Ascending aorta (tissue), 2 donors: Measurements from ENCODE around the gene PRKAG2. TPM values are rescaled to one million over a fixed set of nuclear protein-coding genes. Genes with fewer than 3 reads are reported as not detected.

Experiments
- DNase-seq, 2 donors: peaks; one replicate each; pipeline ENCODE4 v3.0.0-alpha.2; 2019; ENCODE audit warnings: low spot score in 2 of 2
- H3K27ac ChIP-seq, 2 donors: fragments of 200-600 bp; sonication (generic); one replicate each; pipeline ENCODE4 v1.5.1; 2016 to 2017; ENCODE audit warnings: mild to moderate bottlenecking in 1 of 2
- H3K27me3 ChIP-seq: fragments of 200-600 bp; sonication (generic); one replicate; pipeline ENCODE4 v1.5.1; 2017
- H3K36me3 ChIP-seq, 2 donors: fragments of 200-600 bp; sonication (generic); one replicate each; pipeline ENCODE4 v1.5.1; 2016
- H3K4me1 ChIP-seq, 2 donors: fragments of 200-600 bp; sonication (generic); one replicate each; pipeline ENCODE4 v1.5.1; 2016 to 2017; ENCODE audit warnings: mild to moderate bottlenecking in 1 of 2
- H3K4me3 ChIP-seq, 2 donors: fragments of 200-600 bp; sonication (generic); one replicate each; pipeline ENCODE4 v1.5.1; 2016 to 2017; ENCODE audit warnings: mild to moderate bottlenecking in 1 of 2
- H3K9me3 ChIP-seq, 2 donors: fragments of 200-600 bp; sonication (generic); one replicate each; pipeline ENCODE4 v1.5.1; 2016
- intact Hi-C: fragments of 100-400 bp; cut with DNase I; formaldehyde crosslinking; loops from one replicate; pipeline ENCODE4 v1.15.1; 2023
- total RNA-seq: library from RNA; depleted of rRNA; stranded (reverse); fragments of >200 nt; gene quantifications from one replicate; pipeline ENCODE4 v1.1.0, GENCODE V29; 2016
- TF ChIP-seq, protein P1 (sequence below), 3 experiments: fragments of 200-600 bp in 2 of 3; fragments of 450-650 bp in 1 of 3; sonication (generic) in 2 of 3; IDR thresholded peaks; one replicate each; pipeline ENCODE4 v1.5.1; 2016 to 2019; ENCODE audit warnings: antibody characterized with exemption in 3 of 3, mild to moderate bottlenecking in 1 of 3, moderate library complexity in 1 of 3

Gene PRKAG2
- total RNA-seq, 1 donor from 2014 or later, result 26.7 TPM

- Histone ChIP-seq H3K4me3 (no peak overlapping the region), H3K27me3 (no peaks in the 10 kb centered on the region), H3K4me1 (peaks cover 8 to 12% of the 10 kb centered on the region in 2 donors), H3K9me3 (no peaks in the 10 kb centered on the region), H3K36me3 (no peaks in the 10 kb centered on the region), H3K27ac (no peak overlapping the region)
- TF ChIP-seq, protein P1, sequence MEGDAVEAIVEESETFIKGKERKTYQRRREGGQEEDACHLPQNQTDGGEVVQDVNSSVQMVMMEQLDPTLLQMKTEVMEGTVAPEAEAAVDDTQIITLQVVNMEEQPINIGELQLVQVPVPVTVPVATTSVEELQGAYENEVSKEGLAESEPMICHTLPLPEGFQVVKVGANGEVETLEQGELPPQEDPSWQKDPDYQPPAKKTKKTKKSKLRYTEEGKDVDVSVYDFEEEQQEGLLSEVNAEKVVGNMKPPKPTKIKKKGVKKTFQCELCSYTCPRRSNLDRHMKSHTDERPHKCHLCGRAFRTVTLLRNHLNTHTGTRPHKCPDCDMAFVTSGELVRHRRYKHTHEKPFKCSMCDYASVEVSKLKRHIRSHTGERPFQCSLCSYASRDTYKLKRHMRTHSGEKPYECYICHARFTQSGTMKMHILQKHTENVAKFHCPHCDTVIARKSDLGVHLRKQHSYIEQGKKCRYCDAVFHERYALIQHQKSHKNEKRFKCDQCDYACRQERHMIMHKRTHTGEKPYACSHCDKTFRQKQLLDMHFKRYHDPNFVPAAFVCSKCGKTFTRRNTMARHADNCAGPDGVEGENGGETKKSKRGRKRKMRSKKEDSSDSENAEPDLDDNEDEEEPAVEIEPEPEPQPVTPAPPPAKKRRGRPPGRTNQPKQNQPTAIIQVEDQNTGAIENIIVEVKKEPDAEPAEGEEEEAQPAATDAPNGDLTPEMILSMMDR (IDR thresholded peaks at IDR 0.05), result no peak
- intact Hi-C loops, result no loop called here
- no peak for DNase-seq
These were observed 151.9 kb downstream of the PRKAG2 start for GRCh38 chr7:151724920-151725584.

DNA sequence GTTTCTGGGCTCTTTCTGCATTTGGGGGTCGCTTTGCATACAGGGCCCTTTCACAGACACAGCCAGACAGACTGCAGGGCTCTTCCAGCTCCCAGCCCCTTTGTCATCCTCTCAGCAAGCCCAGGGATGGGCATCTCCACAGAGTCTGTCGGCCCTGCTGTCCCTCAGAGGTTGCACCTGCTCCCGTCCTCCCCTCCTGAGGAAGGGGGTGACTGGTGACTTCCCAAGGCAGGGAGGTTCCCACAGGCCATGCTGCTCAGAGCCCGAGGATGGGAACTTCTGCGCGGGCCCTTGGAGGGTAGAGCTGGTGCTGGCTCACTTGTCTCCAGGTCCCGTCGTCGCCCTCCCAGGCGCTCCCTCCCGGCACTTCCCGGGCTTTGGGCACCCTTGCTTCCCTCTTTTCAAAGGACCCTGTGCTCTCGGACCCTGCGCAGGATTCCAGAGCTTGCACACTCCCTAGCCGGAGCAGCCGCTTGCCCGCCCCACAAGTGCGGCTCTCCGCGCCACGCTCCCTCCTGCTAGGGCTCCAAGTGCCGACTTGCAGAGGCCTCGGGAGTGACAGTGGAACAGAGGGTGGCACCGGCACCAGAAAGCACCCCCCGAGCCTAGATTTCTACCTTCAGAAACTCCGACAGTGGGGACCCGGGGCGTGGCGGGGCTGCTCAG is 152.5 kb downstream of the PRKAG2 start:
- Histone ChIP-seq H3K27ac (no peak overlapping the region), H3K4me1 (peaks cover 8 to 12% of the 10 kb centered on the region in 2 donors)
- TF ChIP-seq, protein P1 (IDR thresholded peaks at IDR 0.05), result no peak

DNA sequence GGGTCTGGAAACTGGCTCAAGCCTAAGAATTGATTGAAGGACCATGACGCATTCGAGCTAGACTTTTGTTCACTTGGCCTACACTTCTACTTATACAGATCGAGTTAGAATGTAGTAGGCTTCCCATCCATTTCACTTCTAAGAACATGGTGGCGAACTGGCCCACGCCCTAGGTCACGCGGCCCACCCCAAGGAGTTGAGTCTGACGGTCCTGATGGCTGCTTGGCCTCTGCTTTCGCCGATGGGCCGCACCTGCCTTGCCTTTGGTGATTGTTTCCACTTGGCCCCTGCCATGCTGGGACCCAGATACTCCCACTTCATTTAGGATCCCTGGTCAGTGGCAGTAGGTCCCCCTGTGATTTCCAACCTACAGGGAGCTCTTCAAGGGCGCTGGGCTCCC is 153.6 kb downstream of the PRKAG2 start:
- Histone ChIP-seq H3K27me3 (no peaks in the 10 kb centered on the region), H3K4me3 (no peak overlapping the region), H3K9me3 (no peaks in the 10 kb centered on the region), H3K4me1 (peaks cover 8 to 12% of the 10 kb centered on the region in 2 donors), H3K27ac (no peak overlapping the region), H3K36me3 (no peaks in the 10 kb centered on the region)
- TF ChIP-seq, protein P1 (IDR thresholded peaks at IDR 0.05), result no peak
- intact Hi-C loops, result no loop called here
- DNase-seq, result no peak

More for the DNA sequence above, 152.5 kb downstream of the PRKAG2 start:
- Histone ChIP-seq H3K9me3 (no peaks in the 10 kb centered on the region), H3K4me3 (no peak overlapping the region), H3K27me3 (no peaks in the 10 kb centered on the region), H3K36me3 (no peaks in the 10 kb centered on the region)
- intact Hi-C loops, result no loop called here
- no peak for DNase-seq

DNA sequence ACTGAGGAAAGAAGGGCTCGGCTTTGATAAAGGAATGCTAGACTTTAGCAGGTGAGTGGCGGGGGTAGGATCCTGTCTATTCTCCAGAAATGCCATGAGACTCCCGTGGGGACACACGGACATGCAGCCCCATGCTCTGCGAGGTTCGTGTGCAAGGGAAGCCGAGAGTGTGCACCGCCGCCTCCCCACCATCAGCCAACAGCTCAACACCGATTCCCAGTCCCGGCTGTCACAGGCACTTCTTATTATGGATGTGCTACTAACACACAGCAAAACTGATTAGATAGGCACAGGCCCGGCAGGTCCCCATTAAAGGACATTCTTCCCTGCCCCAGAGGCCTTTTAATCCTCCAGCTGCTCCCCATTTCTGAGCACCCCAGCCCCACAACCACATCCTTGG is 154.4 kb downstream of the PRKAG2 start:
- Histone ChIP-seq H3K27ac (no peak overlapping the region), H3K36me3 (no peaks in the 10 kb centered on the region), H3K9me3 (no peaks in the 10 kb centered on the region), H3K4me3 (no peak overlapping the region), H3K4me1 (peaks cover 5 to 6% of the 10 kb centered on the region in 2 donors), H3K27me3 (no peaks in the 10 kb centered on the region)
- intact Hi-C loops, result no loop called here
- TF ChIP-seq, protein P1 (IDR thresholded peaks at IDR 0.05), result no peak
- no peak for DNase-seq

- DNase-seq, result no peak
- Histone ChIP-seq H3K9me3 (no peaks in the 10 kb centered on the region), H3K4me1 (no peaks in the 10 kb centered on the region), H3K27me3 (no peaks in the 10 kb centered on the region), H3K36me3 (no peaks in the 10 kb centered on the region), H3K27ac (no peak overlapping the region), H3K4me3 (no peak overlapping the region)
- intact Hi-C loops, result no loop called here
- TF ChIP-seq, protein P1 (IDR thresholded peaks at IDR 0.05), result no peak
These were observed 155.2 kb downstream of the PRKAG2 start for GRCh38 chr7:151721694-151722093.
